Effector memory CD4-positive, alpha-beta T cell (primary cell): ENCODE measurements around the gene NINJ2.
A peak's percentile ranks its signal among the peaks of the same experiment; 100 is the strongest.
"Not testable (repeated sequence)": the region's sequence is repeated elsewhere in the genome, so short reads cannot be mapped to it uniquely, and the experiment has no call there.

Source experiments
- DNase-seq, 3 donors: peaks; one replicate each; pipeline ENCODE4 v3.0.0-alpha.2; 2020
- H3K27ac ChIP-seq: 2 replicates; pipeline ENCODE4 v1.7.0; 2013; ENCODE audit warnings: mild to moderate bottlenecking, low read length, moderate library complexity; ENCODE audit not compliant: insufficient read depth, poor library complexity, severe bottlenecking
- H3K27me3 ChIP-seq: replicated peaks from 2 replicates; pipeline ENCODE4 v1.7.0; 2013; ENCODE audit warnings: mild to moderate bottlenecking, low read length; ENCODE audit not compliant: insufficient read depth, control insufficient read depth, poor library complexity, severe bottlenecking
- H3K36me3 ChIP-seq: 2 replicates; pipeline ENCODE4 v1.7.0; 2013; ENCODE audit warnings: mild to moderate bottlenecking, low read length, moderate library complexity; ENCODE audit not compliant: control insufficient read depth, insufficient read depth
- H3K4me1 ChIP-seq: 2 replicates; pipeline ENCODE4 v1.7.0; 2013; ENCODE audit warnings: low read length, mild to moderate bottlenecking; ENCODE audit not compliant: control insufficient read depth, insufficient read depth, poor library complexity, severe bottlenecking
- H3K4me3 ChIP-seq: 2 replicates; pipeline ENCODE4 v1.7.0; 2013; ENCODE audit warnings: low read length, low read depth, mild to moderate bottlenecking; ENCODE audit not compliant: insufficient read depth, poor library complexity, severe bottlenecking
- H3K9me3 ChIP-seq: 2 replicates; pipeline ENCODE4 v1.7.0; 2013; ENCODE audit warnings: mild to moderate bottlenecking, low read length, moderate library complexity; ENCODE audit not compliant: control insufficient read depth

Gene NINJ2

DNA sequence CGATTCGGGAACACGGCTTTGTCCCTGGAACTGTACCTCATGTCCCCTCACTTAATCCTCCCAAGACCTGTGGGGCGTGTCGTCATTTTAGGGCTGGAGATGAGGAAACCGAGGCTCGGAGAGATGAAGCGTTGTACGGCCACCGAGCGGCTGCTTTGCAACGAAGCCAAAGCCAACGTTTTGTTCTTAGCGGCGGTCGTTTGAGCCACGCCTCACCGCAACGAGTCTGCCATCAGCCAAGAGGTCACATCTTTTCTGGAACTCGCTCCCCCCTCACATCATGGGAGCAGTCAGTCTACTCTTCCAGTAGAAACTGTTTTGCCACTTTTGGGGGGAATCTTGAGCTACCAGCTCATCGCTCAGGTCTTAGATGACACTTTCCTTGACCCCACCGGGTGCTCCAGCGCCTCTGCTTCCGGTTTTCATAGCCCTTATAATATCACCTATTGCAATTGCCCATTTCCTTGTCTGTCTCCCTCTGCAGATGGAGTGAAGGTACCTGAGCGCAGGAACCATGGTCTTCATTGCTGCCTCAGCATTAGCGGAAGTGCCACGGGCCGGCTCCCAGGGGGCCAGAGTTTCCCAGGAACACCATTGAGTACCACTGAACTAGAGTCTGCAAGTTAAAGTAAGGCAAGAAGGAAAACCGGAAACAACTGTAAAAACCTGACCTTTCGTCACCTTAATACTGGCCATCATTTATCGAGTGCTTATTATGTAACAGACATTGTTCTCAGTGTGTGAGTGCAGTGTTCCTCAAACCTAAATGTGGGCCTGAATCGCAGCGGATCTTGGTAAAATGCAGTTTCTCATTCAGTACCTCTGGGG, 19.6 kb downstream of the NINJ2 start:
- Histone ChIP-seq H3K4me1 (peaks cover 12% of the 10 kb centered on the region), H3K27ac (peak overlapping the region; percentile 85)

DNA sequence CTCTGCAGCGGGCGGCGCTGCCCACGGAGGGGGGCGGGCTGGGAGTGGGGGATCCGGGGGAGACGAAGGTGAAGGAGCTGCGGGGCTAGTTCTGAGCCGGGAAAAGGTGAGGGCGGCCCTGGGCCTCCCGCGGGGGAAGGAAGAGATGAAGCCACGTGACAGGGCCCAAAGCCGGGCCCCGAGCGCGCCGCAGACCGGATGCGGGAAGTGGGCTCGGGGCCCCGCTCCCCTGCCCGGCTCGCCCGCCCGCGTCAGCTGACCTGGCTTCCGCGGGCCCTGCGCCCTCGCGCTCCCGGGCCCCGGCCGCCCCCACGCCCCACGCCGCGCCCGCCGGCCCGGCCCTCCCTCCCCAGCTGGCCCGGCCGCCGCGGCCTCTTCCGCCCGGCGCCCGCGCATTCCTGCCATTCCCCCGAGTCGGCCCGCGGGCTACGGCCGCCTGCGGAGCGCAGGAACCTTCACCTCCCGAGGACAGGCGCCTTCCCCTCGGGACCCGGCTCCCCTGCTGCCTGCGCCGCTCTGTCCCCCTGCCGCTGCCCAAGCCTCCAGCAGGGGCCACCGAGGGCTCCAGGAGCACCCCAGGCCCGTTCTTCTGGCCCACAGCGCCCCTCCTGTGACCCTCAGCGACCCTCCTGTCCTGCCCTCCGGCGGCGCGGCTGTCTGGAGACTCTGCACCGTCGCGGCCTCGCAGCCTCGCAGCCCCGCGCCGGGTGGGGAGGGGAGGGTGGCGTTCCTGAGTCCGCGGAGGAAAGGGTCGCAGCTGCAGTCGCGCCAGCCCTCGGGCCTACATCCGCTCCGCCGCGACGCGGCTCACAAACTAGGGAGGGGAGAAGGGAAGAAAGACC, 20.4 kb downstream of the NINJ2 start:
- Histone ChIP-seq H3K27ac (peak overlapping the region; percentile 85), H3K4me3 (peak overlapping the region; percentile 63), H3K36me3 (no peaks in the 10 kb centered on the region), H3K9me3 (no peaks in the 10 kb centered on the region), H3K4me1 (peaks cover 14% of the 10 kb centered on the region), H3K27me3 (no peaks in the 10 kb centered on the region)
- DNase-seq, result peak; percentile 68 to 74 (median 72)

More for the DNA sequence above, 19.6 kb downstream of the NINJ2 start:
- H3K36me3 ChIP-seq, result no peaks in the 10 kb centered on the region
- H3K27me3 ChIP-seq, result no peaks in the 10 kb centered on the region
- peak in 1 of 3 donors; percentile 16 for DNase-seq
- H3K4me3 ChIP-seq, result peak overlapping the region; percentile 63
- no peaks in the 10 kb centered on the region for H3K9me3 ChIP-seq

DNA sequence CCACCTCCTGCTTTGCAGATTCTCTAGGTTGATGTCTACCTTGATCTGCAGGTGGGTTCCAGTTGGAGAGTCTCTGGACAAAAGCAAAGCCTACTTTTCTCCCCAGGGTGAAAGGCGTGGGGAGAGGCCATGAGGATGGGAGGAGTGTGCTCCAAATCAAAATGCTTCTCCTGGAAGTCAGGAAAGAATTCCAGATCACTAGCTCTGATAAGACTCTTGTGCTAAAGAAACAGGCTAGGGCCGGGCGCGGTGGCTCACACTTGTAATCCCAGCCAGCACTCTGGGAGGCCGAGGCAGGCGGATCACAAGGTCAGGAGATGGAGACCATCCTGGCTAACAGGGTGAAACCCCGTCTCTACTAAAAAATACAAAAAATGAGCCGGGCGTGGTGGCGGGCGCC, 21.9 kb downstream of the NINJ2 start:
- H3K4me3 ChIP-seq, H3K27ac ChIP-seq, H3K27me3 ChIP-seq, DNase-seq, H3K36me3 ChIP-seq, H3K9me3 ChIP-seq: not testable (repeated sequence)
- H3K4me1 ChIP-seq, result peaks cover 14% of the 10 kb centered on the region

DNA sequence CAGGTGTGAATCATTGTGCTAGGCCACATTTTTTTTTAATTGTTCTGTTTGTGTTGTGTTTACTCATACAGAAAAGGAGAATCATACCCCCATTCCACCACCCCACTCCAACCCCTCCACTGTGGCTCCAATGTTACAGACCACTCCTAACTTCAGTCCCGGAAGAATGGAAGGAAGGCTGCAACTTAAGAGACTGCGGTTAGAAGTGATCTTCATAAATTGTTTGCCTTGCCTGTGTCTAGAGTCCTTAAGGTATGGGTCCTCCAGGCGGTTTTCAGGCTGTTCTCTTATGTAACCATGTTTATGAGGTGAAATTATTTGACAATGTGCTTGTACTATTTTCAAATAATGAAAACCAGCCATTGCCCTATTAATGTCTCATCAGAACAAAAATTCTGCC, 22.5 kb downstream of the NINJ2 start:
- peak overlapping the region; percentile 0 for H3K27ac ChIP-seq
- H3K4me3 ChIP-seq, result no peak overlapping the region
- no peaks in the 10 kb centered on the region for H3K9me3 ChIP-seq
- H3K4me1 ChIP-seq, result peaks cover 14% of the 10 kb centered on the region
- no peaks in the 10 kb centered on the region for H3K36me3 ChIP-seq
- H3K27me3 ChIP-seq, result no peaks in the 10 kb centered on the region
- no peak for DNase-seq

DNA sequence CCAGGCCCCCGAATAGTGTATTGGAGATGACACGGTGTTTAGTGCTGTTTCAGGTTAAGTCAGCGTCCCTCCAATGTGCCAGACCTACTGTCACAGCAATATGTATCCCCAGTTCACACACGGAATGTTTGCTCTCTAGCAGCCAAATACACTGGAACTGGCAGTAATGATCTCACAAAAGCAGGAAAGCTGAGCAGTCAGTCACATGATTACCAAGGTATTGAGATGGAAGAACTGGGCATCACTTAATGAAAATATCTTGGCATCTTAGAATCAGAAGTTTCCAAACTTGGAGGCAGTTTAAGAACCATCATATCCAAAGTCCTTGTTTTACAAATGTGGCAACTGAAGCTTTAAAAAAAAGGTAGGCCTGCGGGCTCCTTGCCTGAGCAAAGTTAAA, 23.3 kb downstream of the NINJ2 start:
- Histone ChIP-seq H3K4me3 (no peak overlapping the region), H3K9me3 (no peaks in the 10 kb centered on the region), H3K36me3 (no peaks in the 10 kb centered on the region), H3K27me3 (no peaks in the 10 kb centered on the region), H3K4me1 (peaks cover 14% of the 10 kb centered on the region), H3K27ac (no peak overlapping the region)
- no peak for DNase-seq

DNA sequence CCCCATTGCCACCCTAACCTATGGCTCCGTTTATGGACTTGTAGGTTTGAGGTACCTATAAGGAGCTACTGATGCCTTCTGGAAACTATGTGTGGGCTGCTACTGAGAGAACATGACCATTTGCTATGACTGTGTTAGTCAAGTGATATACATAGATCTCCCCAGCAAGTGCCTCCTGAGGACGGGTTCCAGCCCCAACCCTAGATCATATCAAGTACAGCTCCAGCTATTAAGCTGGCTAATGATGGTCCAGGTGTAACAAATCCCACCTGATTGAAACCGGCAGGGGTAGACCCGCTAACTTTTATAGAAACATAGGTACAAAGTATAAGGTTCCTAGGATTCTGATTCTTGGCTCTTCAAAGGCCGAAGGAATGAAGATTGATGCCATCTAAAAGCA, 23.7 kb downstream of the NINJ2 start:
- Histone ChIP-seq H3K4me3 (no peak overlapping the region), H3K4me1 (peaks cover 14% of the 10 kb centered on the region)
- DNase-seq, result no peak

DNA sequence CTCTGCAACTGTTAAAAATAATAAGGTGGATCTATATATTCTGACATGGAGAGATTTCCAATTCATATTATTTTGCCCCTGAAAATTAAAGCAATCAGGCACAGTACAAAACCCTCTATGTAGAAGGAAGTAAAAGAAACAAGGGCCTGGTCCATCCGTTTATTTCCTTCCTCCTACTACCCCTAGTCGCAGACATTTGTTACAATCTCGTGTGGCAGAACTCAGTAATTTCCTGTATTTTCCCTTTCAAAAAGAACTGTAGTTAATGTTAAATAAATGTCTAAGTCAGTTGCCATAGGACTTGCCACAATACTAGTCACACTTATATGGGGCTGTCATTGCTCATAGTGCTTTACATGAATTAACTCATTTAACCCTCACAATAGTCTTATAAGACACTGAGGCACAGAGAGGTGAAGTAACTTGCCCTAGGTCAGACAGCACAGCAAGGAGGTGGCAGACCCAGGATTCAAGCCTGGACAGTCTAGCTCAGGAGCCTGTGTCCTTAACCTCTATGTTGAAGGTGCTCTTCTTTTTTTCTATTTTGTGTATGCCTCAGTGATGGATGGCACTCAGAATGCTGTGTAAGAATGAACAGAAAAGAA, 24.2 kb downstream of the NINJ2 start:
- peak overlapping the region; percentile 19 for H3K27ac ChIP-seq
- H3K27me3 ChIP-seq, result no peaks in the 10 kb centered on the region
- H3K4me1 ChIP-seq, result peaks cover 11% of the 10 kb centered on the region
- DNase-seq, result no peak
- no peaks in the 10 kb centered on the region for H3K9me3 ChIP-seq
- no peaks in the 10 kb centered on the region for H3K36me3 ChIP-seq
- H3K4me3 ChIP-seq, result peak overlapping the region; percentile 11

More for the DNA sequence above, 23.7 kb downstream of the NINJ2 start:
- peak overlapping the region; percentile 19 for H3K27ac ChIP-seq
- H3K36me3 ChIP-seq, result no peaks in the 10 kb centered on the region
- no peaks in the 10 kb centered on the region for H3K27me3 ChIP-seq
- no peaks in the 10 kb centered on the region for H3K9me3 ChIP-seq

DNA sequence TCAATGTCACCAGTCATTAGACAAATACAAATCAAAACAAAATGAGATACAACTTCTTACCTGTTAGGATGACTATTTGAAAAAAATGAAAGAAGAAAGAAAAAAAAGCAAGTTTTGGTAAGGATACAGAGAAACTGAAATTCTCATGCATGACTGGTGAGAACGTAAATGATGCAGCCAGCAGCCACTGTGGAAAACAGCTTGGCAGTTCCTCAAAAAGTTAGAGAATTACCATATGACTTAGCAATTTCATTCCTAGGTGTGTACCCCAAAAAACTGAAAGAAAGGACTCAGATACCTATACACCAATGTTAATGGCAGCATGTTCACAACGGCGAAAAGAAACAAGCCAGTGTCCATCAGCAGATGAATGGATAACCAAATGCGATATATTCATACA, 26.6 kb downstream of the NINJ2 start:
- no peaks in the 10 kb centered on the region for H3K9me3 ChIP-seq
- no peaks in the 10 kb centered on the region for H3K27me3 ChIP-seq
- H3K27ac ChIP-seq, result no peak overlapping the region
- peaks cover 9% of the 10 kb centered on the region for H3K4me1 ChIP-seq
- DNase-seq, result no peak
- no peaks in the 10 kb centered on the region for H3K36me3 ChIP-seq
- no peak overlapping the region for H3K4me3 ChIP-seq

DNA sequence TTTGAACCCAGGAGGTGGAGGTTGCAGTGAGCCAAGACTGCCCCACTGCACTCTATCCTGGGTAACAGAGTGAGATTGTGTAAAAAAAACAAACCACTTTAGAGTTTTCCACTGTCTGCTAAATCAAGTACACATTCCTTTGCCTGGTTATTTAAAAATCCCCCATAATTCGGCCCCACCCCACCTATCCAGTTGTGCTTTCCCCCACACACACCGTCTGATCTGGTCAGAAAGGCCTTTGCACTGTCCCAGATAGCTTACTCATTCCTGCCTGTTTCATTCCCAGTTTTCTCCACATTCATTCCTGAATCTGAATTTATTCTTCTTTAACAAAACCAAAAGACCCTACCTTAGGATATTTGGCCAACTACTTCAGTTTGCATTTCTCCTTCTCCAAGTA, 29.5 kb downstream of the NINJ2 start:
- H3K36me3 ChIP-seq, result no peaks in the 10 kb centered on the region
- H3K27ac ChIP-seq, result no peak overlapping the region
- peaks cover 2% of the 10 kb centered on the region for H3K4me1 ChIP-seq
- H3K4me3 ChIP-seq, result no peak overlapping the region
- H3K9me3 ChIP-seq, result no peaks in the 10 kb centered on the region
- no peaks in the 10 kb centered on the region for H3K27me3 ChIP-seq
- DNase-seq, result no peak
